ENCODE results near the gene NALCN. TPM values are rescaled to one million over a fixed set of nuclear protein-coding genes. Genes with fewer than 3 reads are reported as not detected.

The NALCN gene
- total RNA-seq, 2 donors from 2014 or later, result 26.9 to 28.6 TPM

DNA sequence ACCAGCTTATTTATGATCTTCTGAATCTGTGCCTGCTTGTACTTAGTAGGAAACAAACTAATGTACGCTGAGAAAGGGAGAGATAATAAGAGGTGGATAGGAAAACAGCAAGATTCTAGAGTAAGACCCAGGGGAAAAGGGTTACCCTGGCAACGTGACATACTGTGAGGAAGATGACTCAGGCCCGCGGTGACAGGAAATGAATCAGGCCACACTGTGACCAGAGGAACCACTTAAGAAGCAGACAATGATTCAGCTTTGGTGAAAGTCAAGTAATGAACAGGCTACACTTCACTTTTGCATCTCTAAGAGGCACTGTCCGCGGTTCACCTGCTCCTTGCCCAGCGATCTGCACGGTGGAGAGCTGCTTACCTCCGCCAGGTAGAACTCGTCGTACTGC lies 158.2 kb downstream of the NALCN start:
- no peak overlapping the region for H3K4me3 ChIP-seq
- H3K4me1 ChIP-seq (ENCODE audit: control insufficient read depth in 1 of 2, low read depth in 2 of 2), result no peaks in the 10 kb centered on the region
- no peaks in the 10 kb centered on the region for H3K9me3 ChIP-seq
- H3K27me3 ChIP-seq (replicated peaks; ENCODE audit: insufficient read depth), result no peaks in the 10 kb centered on the region
- DNase-seq (ENCODE audit: low spot score) (no peak), ATAC-seq (ENCODE audit: insufficient number of reproducible peaks, low FRiP score, low read depth) (no peak)
- TF ChIP-seq, protein P1, sequence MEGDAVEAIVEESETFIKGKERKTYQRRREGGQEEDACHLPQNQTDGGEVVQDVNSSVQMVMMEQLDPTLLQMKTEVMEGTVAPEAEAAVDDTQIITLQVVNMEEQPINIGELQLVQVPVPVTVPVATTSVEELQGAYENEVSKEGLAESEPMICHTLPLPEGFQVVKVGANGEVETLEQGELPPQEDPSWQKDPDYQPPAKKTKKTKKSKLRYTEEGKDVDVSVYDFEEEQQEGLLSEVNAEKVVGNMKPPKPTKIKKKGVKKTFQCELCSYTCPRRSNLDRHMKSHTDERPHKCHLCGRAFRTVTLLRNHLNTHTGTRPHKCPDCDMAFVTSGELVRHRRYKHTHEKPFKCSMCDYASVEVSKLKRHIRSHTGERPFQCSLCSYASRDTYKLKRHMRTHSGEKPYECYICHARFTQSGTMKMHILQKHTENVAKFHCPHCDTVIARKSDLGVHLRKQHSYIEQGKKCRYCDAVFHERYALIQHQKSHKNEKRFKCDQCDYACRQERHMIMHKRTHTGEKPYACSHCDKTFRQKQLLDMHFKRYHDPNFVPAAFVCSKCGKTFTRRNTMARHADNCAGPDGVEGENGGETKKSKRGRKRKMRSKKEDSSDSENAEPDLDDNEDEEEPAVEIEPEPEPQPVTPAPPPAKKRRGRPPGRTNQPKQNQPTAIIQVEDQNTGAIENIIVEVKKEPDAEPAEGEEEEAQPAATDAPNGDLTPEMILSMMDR (IDR thresholded peaks at IDR 0.05), result no peak
- H3K36me3 ChIP-seq, result no peaks in the 10 kb centered on the region
- H3K27ac ChIP-seq, result no peak overlapping the region

DNA sequence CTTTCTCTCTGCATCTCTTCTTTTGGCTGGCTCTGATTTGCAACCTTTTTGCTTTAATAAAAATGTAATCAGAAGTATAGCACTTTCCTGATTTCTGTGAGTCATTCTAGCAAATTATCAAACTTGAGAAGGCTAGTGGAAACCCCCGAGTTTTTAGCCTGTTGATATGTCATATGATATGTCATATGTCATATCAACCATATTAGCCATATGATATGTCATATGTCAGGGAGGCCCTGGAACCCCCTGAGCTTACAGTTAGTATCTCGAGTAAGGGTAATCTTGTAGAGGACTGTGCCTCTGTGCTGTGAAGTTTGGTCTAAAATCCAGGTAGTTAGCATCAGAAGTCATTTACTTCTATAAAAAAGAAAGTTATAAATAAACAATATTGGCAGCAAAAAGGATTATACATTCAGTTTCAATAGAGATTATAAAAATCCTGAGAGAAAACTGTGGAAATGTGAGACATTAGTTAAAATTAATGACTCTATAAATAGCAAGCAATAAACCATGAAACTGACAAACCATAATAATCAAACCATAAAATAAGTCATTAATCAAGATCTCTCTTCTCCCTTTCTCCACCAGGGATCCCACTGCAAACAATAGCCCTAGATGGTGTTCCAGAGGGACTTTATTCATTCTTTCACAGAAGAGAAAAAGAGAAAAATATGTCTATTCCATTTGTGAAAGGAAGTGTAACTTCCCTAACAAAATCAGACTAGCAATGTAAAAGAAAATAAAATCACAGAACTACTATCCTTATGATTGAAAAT lies 167.4 kb downstream of the NALCN start:
- TF ChIP-seq, protein P1 (IDR thresholded peaks at IDR 0.05), result no peak
- Histone ChIP-seq H3K4me3 (no peak overlapping the region), H3K27me3 (replicated peaks; ENCODE audit: insufficient read depth) (no peaks in the 10 kb centered on the region), H3K9me3 (no peaks in the 10 kb centered on the region), H3K27ac (no peak overlapping the region), H3K36me3 (peaks cover 3% of the 10 kb centered on the region), H3K4me1 (ENCODE audit: control insufficient read depth in 1 of 2, low read depth in 2 of 2) (no peaks in the 10 kb centered on the region)
- ATAC-seq (ENCODE audit: insufficient number of reproducible peaks, low FRiP score, low read depth) (no peak), DNase-seq (ENCODE audit: low spot score) (no peak)

DNA sequence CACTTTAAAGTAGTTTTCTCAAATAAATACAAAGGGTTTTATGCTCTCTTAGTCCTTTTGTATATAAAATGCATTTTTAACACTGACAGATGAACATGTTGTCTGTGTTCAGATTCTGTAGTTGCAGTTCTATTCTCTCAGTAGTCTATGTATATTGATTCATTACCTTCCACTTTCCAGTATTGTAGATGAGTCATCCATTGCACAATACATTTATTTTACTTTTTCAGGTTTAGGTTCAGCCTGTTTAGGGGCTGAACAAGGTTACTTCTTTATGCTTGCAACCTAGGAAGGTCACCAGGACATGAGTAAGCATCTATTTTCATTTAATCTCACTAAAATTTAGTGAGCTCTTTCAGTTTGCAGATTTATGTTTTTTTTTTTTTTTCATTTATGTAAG lies 173.6 kb downstream of the NALCN start:
- Histone ChIP-seq H3K27ac (no peak overlapping the region), H3K4me3 (no peak overlapping the region), H3K9me3 (no peaks in the 10 kb centered on the region), H3K36me3 (no peaks in the 10 kb centered on the region), H3K27me3 (replicated peaks; ENCODE audit: insufficient read depth) (no peaks in the 10 kb centered on the region), H3K4me1 (ENCODE audit: control insufficient read depth in 1 of 2, low read depth in 2 of 2) (no peaks in the 10 kb centered on the region)
- ATAC-seq (ENCODE audit: insufficient number of reproducible peaks, low FRiP score, low read depth), result no peak
- TF ChIP-seq, protein P1 (IDR thresholded peaks at IDR 0.05), result no peak
- no peak for DNase-seq (ENCODE audit: low spot score)

DNA sequence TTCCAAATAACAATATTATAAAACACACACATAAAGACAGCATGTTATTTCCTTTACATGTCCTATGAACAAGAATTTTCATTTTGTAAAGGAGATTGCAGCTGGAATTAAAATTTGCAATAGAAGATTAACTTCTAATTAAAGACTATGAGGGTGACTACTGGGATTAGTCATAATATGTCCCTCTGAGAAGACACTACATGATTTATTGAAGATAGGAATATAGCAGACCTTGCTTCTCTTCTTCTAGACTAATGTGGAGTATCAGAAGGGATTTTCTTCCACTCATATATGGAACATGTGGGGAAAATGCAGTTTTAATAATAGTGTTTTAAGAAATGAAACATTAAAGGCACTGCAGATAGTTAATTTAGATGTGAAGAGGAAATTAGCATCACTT lies 177.8 kb downstream of the NALCN start:
- DNase-seq (ENCODE audit: low spot score) (no peak), ATAC-seq (ENCODE audit: insufficient number of reproducible peaks, low FRiP score, low read depth) (no peak)
- Histone ChIP-seq H3K27ac (no peak overlapping the region), H3K9me3 (no peaks in the 10 kb centered on the region), H3K4me3 (no peak overlapping the region), H3K27me3 (replicated peaks; ENCODE audit: insufficient read depth) (no peaks in the 10 kb centered on the region), H3K4me1 (ENCODE audit: control insufficient read depth in 1 of 2, low read depth in 2 of 2) (no peaks in the 10 kb centered on the region), H3K36me3 (no peaks in the 10 kb centered on the region)
- TF ChIP-seq, protein P1 (IDR thresholded peaks at IDR 0.05), result no peak

DNA sequence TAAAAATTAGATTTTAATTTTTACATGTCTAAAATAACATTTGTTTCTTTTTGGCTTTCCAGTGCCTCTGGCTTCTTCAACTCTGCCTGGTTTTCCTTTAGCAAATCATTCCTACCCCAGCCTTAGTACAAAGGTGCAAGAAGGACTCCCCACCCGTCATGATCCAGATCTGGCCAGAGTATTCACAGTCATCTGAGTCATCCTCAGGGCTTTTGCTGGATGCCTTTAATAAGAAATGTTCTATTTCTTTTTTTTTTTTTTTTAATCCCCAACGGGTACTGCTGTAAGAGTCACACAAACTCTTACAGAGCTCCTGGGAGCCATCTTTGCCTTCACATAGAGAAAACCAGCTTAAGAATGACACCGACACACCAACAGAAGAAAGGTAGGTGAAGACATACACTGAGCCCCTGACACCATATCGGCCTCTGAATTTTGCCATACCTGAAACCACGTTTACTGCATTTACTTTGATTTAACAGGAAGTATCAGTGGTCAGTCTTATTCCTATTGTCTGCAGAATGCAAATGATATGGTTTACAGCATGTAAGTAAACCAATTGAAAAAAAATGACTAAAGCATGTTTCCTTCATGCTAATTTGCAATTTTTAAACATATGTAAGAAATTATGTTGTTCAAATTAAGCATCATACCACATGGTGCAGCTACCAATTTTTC lies 184.4 kb downstream of the NALCN start:
- no peaks in the 10 kb centered on the region for H3K4me1 ChIP-seq (ENCODE audit: control insufficient read depth in 1 of 2, low read depth in 2 of 2)
- H3K4me3 ChIP-seq, result no peak overlapping the region
- TF ChIP-seq, protein P1 (IDR thresholded peaks at IDR 0.05), result no peak
- H3K27ac ChIP-seq, result no peak overlapping the region
- ATAC-seq (ENCODE audit: insufficient number of reproducible peaks, low FRiP score, low read depth) (no peak), DNase-seq (ENCODE audit: low spot score) (no peak)
- no peaks in the 10 kb centered on the region for H3K36me3 ChIP-seq
- H3K9me3 ChIP-seq, result no peaks in the 10 kb centered on the region
- no peaks in the 10 kb centered on the region for H3K27me3 ChIP-seq (replicated peaks; ENCODE audit: insufficient read depth)
